Stimulated activated CD8-positive, alpha-beta memory T cell treated with anti-CD3 and anti-CD28 coated beads, Interleukin-7, amount 100 ng/mL, for 48 hours (primary cell): ENCODE results near the gene SORT1.

Experiments used
- DNase-seq, 2 donors: peaks; one replicate each; pipeline ENCODE4 v3.0.0-alpha.2; 2020; ENCODE audit warnings: low read depth in 1 of 2; ENCODE audit errors: extremely low read depth in 1 of 2

The SORT1 gene

DNA sequence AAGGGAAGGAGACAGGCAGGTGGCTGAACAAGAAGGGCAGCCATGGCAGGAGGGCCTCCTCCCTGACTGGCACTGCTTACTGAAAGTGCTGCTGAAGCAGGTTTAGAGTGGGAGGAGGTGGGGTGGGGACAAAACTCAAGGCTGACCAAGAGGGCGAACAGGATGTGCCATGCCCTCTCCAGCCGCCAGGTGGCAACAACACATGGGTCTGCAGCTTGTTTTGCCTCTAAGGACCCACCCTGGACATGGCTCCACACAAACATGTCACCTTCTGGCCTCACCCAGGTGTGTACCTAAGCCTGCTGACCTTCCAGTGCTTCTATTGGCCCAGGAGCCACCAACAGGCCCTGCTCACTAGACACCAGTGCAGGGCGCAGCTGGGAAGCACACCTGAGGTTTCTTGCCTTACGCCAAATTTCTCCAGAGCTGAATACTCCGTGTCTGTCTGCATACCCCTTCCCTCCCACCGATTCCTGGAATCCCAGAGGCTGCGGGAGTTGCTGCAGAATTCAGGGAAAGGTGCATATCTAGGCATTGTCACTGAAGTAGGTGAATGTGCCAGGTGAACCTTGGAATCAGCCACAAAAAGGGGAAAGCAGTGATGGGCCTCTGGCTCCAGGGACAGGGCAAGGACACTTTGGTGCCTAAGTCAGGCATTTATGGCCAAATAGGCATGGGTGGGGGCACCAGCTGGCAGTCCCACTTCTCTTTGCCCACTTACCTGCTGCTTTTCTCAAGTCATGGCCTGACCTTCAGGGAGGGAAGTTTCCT lies 120.1 kb downstream of the SORT1 start:
- peak; percentile 30 to 61 for DNase-seq

DNA sequence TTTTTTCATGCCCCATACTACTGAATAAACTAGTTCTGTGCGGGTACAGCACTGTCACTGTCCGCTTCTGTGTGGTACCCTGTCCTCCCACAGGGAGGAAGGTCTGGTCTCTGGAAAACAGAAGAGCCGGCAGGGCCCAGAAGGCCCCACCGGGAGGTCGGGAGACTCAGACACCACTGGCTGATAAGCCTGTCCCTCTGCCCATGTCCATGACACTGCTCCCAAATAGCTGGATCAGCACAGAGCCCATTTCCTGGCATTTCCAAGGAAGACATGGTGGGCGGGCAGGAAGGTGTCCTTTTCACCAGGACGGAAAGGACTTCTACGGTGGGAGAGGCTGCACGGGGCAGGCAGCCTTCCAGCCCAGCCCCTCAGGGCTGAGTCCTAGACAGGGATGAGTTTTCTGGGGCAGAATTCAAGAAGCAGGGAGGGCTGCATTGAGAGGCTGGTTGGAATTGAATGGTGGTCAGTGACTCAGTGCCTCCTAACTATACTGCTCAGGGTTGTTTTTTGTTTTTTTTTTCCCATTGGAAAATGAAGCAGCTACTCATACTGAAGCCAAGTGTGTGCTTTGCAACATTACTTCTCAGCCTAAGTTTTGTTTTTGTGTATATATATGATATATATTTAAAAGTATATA lies 121.9 kb downstream of the SORT1 start:
- no peak for DNase-seq

DNA sequence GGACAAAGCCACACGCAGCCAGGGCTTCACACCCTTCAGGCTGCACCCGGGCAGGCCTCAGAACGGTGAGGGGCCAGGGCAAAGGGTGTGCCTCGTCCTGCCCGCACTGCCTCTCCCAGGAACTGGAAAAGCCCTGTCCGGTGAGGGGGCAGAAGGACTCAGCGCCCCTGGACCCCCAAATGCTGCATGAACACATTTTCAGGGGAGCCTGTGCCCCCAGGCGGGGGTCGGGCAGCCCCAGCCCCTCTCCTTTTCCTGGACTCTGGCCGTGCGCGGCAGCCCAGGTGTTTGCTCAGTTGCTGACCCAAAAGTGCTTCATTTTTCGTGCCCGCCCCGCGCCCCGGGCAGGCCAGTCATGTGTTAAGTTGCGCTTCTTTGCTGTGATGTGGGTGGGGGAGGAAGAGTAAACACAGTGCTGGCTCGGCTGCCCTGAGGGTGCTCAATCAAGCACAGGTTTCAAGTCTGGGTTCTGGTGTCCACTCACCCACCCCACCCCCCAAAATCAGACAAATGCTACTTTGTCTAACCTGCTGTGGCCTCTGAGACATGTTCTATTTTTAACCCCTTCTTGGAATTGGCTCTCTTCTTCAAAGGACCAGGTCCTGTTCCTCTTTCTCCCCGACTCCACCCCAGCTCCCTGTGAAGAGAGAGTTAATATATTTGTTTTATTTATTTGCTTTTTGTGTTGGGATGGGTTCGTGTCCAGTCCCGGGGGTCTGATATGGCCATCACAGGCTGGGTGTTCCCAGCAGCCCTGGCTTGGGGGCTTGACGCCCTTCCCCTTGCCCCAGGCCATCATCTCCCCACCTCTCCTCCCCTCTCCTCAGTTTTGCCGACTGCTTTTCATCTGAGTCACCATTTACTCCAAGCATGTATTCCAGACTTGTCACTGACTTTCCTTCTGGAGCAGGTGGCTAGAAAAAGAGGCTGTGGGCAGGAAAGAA lies 122.9 kb downstream of the SORT1 start:
- no peak for DNase-seq

DNA sequence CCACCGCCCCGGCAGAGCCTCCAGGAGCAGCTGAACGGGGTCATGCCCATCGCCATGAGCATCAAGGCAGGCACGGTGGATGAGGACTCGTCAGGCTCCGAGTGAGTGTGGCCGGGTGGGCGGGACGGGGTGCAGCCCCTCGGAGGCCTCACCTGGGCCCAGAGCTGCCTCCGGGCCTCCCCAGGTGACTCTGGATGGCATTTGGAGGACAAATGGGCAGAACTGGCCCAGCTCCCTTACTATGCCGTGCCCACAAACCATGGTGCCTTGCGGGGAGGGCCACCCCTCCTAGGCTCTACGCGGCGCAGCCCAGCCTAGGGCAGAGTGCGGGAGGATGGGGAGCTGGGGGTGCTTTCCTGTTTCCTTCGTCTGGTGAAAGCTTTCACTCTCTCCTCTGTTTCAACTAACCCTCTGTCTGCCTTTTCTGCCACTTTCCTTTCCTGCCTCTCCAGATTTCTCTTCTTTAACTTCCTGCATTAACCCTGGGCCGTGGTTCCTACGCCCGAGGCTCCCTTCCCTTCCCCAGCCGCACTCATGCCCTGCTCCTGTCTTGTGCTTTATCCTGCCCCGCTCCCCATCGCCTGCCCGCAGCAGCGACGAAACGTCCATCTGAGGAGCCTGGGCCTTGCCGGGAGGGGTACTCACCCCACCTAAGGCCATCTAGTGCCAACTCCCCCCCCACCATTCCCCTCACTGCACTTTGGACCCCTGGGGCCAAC lies 124.0 kb downstream of the SORT1 start:
- DNase-seq, result no peak

DNA sequence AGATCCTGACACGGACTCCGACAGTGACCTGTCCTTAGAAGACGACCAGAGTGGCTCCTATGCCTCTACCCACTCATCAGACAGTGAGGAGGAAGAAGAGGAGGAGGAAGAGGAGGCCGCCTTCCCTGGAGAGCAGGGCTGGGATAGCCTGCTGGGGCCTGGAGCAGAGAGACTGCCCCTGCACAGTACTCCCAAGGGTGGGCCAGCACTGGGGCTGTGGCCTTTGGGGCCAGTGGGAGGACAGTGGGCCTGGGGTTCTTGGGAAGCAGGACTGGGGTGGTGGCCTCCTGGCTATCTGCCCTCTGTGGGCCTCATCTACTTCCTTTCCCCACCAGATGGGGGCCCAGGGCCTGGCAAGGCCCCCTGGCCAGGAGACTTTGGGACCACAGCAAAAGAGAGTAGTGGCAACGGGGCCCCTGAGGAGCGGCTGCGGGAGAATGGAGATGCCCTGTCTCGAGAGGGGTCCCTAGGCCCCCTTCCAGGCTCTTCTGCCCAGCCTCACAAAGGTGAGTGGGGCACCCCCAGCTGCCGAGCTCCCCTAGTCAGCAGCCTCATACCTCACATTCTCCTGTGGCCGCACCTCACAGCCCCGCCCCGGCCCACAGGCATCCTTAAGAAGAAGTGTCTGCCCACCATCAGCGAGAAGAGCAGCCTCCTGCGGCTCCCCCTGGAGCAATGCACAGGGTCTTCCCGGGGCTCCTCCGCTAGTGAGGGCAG lies 124.7 kb downstream of the SORT1 start:
- DNase-seq, result no peak

DNA sequence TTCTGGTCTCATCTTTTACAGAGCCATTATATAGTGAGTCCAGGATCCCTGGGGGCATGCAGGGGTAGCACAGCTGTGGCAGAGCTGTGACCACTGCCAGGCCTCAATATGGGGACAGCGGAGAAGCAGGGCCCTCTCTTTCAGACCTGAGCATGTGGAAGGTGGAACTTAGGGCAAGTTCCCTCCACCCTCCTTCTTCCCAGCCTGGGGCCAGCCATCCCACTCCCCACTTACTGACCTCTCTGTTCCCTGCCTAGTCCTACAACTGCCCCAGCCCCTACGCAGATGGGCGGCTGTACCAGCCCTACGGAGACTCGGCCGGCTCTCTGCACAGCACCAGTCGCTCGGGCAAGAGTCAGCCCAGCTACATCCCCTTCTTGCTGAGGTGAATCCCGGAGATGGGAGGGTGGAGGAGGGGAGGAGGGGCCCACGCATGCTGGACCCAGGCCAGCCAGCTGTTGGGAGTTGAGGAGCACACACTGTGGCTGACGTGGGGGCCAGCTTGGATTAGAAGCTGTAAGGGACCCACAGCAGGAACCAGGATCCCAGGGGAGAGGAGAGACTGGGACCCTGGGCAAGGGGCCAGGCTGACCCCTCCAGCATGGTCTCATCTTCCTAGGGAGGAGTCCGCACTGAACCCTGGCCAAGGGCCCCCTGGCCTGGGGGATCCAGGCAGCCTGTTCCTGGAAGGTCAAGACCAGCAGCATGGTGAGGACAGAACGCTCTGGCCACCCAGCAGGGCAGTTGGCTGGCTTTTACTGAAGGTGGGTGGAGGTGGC lies 125.5 kb downstream of the SORT1 start:
- DNase-seq, result no peak

DNA sequence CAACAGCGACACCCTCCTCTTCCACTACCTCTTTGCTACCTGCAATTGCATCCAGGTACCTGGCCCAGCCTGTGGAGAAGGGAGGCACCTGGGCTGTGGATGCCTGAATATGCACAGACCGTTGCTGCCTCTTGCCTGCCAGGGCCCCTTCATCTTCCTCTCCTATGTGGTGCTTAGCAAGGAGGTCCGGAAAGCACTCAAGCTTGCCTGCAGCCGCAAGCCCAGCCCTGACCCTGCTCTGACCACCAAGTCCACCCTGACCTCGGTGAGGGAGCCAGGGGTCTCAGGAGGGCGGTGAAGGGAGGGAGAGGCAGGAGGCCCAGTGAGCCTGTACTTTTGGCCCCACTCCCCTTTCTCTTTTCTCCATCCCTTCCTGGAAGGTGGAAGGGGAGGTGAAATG lies 126.3 kb downstream of the SORT1 start:
- no peak for DNase-seq

DNA sequence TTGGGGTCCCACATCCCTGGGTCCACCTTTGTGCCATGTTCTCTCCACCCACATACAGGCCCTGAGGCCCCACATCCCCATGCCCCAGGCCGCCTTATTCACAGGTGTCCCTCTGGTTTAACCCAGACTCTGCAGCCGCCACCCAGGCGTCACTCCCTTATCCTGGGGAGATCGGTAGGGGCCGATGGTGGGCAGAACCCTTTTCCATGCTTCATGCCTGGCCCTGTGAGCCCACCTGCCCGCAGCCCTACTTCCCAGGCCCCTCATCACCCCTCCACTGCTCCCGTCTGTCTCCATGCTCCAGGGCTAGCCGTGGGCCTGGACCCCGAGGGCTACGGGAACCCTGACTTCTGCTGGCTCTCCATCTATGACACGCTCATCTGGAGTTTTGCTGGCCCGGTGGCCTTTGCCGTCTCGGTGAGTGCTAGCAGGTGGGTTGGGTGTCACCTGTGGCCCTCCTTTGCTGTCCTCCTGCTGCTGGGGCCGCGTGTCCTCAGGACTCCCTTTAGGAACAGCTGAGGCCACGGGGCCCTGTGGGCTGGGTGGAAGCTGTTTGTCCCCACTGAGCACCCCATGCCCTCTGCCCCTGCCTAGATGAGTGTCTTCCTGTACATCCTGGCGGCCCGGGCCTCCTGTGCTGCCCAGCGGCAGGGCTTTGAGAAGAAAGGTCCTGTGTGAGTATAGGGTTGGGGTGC lies 126.9 kb downstream of the SORT1 start:
- DNase-seq, result no peak

DNA sequence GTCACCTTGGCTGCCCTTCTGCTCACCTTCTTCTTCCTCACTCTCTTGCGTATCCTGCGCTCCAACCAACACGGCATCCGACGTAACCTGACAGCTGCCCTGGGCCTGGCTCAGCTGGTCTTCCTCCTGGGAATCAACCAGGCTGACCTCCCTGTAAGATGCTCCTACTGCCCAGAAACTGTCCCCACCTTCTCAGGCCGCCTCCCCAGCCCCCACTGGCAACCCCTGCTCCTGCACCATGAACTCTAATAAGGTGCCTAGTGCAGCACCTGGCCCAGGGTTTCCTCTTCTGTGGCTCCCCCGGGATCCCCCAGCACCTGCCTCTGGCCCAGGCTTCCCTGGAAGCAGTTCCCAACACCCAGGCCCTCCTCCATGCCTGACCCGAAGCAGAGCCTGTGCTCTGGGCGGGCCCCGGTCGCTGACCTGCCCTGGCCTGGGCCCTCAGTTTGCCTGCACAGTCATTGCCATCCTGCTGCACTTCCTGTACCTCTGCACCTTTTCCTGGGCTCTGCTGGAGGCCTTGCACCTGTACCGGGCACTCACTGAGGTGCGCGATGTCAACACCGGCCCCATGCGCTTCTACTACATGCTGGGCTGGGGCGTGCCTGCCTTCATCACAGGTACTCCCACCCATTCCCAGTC lies 127.6 kb downstream of the SORT1 start:
- no peak for DNase-seq

DNA sequence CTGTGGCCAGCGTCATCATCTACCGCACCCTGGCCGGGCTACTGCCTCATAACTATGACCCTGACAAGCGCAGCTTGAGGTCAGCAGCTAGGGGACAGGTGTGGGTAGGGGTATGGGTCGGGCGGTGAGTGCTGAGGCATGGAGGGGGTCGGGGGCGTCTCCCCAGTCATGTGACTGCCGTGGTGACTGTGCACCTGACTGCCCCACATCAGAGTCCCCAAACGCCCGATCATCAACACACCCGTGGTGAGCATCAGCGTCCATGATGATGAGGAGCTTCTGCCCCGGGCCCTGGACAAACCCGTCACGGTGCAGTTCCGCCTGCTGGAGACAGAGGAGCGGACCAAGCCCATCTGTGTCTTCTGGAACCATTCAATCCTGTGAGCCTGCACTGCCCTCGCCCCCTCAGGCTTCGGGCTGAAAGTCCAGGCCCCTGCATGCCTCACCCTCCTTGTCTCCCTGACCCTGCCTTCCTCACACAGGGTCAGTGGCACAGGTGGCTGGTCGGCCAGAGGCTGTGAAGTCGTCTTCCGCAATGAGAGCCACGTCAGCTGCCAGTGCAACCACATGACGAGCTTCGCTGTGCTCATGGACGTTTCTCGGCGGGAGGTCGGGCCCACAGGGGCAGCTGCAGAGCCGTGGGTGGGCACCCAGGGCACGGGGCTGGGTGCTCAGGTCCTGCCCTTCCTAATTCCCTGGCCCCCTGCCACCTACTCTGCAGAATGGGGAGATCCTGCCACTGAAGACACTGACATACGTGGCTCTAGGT lies 128.3 kb downstream of the SORT1 start:
- DNase-seq, result no peak

DNA sequence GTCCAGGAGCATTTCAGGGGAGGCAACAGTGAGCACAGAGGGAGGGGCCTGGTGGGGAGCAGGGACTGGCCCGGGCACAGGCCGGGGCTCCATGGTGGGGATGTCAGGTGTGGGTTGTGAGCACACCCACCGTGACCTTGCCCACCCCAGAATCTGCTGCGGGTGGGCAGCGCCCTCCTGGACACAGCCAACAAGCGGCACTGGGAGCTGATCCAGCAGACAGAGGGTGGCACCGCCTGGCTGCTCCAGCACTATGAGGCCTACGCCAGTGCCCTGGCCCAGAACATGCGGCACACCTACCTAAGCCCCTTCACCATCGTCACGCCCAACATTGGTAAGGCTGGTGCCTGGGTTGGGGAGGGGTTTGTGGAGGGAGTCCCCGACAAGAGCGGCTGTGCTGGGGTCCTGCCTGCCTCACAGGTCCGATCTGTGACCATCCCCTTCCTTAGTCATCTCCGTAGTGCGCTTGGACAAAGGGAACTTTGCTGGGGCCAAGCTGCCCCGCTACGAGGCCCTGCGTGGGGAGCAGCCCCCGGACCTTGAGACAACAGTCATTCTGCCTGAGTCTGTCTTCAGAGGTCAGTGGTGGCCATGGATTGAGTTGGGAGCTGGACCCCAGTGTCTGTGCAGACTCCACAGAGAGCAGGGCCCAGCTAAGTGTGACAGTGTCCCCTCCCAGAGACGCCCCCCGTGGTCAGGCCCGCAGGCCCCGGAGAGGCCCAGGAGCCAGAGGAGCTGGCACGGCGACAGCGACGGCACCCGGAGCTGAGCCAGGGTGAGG lies 129.1 kb downstream of the SORT1 start:
- DNase-seq, result no peak

DNA sequence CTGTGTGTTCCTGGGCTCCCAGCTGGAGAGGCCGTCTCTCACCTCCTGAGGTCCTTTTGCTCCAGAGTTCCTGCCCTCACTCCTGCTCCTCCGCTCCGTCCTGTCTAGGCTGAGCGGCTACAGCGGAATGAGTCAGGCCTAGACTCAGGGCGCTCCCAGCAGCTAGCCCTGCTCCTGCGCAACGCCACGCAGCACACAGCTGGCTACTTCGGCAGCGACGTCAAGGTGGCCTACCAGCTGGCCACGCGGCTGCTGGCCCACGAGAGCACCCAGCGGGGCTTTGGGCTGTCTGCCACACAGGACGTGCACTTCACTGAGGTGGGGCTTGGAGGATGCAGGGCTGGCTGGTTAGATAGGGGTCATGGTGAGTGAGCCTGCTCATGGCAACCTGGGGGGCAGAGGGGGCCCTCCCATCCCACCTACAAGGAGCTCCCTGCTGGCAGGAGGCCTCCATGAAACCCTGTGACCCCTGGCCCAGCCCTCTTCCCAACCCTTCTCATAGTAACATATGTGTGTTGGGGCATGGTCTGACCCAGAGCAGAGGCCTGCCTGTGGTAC lies 129.9 kb downstream of the SORT1 start:
- DNase-seq, result no peak

DNA sequence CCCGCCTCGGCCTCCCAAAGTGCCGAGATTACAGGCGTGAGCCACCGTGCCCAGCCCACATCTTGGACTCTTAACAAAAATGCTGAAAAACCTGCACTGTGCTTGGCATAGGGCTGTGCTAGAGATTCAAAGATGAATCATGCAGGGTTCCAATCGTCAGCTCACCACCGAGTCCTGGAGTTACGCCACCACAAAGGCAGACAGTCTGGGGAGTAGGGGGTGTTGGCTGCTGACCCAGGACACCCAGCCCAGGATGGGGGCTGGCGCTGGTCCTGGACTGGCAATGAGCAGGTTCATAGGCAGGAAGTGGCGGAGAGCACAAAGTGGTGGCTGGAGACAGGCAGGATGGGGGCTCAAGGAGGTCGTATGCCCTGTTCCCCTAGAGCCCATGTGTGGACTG lies 130.8 kb downstream of the SORT1 start:
- no peak for DNase-seq

DNA sequence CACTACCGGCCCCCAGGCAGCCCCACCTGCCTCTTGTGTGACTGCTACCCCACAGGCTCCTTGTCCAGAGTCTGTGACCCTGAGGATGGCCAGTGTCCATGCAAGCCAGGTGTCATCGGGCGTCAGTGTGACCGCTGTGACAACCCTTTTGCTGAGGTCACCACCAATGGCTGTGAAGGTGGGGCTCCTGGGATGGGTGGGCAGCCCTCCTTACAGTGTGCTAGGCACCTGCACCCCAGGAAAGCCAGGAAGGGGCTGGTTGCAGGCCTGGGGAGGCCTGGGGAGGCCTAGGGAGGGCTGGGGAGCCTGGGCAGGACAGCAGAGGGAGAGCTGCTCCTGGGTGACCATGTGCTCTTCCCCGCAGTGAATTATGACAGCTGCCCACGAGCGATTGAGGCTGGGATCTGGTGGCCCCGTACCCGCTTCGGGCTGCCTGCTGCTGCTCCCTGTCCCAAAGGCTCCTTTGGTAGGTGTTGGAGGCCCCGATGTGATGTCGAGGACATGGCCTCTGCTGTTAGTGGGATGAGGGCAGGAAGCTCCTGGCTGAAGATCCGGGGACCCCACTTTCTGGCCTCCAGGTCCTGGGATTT lies 131.9 kb downstream of the SORT1 start:
- no peak for DNase-seq

DNA sequence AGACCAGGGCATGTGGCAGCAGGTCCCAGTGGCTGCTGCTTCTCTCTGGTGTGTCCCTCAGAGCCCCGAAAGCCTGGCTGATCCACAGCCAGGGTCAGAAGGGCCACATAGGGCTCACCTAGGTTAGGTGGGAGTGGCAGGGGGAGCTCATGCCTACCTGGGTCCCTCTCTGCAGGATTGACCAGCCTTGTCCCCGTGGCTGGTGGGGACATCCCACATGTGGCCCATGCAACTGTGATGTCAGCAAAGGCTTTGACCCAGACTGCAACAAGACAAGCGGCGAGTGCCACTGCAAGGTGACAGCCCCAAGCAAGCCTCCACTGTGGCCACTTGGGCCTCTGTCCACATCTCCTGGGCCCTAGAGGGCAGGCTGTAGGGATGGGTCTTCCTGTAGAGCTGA lies 132.7 kb downstream of the SORT1 start:
- DNase-seq, result no peak

DNA sequence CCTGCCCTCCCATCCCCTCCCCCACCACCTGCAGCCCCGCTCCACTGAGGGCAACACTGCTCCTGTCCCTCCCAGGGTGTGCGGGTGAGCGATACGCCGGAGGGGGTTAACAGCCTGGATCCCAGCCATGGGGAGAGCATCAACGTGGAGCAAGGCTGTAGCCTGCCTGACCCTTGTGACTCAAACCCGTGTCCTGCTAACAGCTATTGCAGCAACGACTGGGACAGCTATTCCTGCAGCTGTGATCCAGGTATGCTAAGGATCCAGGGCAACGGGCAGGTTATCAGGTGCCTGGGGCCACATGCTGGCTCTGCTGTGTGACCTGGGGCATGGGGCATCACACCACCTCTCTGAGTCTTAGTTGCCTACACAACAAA lies 133.4 kb downstream of the SORT1 start:
- DNase-seq, result no peak
